Jurkat, Clone E6-1 (cell line): ENCODE measurements around the gene EDA2R. TPM values are rescaled to one million over a fixed set of nuclear protein-coding genes. Genes with fewer than 3 reads are reported as not detected.

Source experiments
- DNase-seq: peaks from one replicate; pipeline ENCODE4 v3.0.0-alpha.2; 2011; ENCODE audit warnings: low read depth, low spot score
- H3K4me3 ChIP-seq: 2 replicates; pipeline ENCODE4 v1.5.1; 2011; ENCODE audit warnings: mild to moderate bottlenecking, low read length, control low read depth, moderate library complexity
- polyA plus RNA-seq: library from polyadenylated mRNA; unstranded; fragments of >200 nt; gene quantifications from one replicate; pipeline ENCODE4 v1.2.1, GENCODE V29; 2012; ENCODE audit warnings: missing spikeins; ENCODE audit not compliant: insufficient read length, insufficient read depth

The EDA2R gene
- not detected for polyA plus RNA-seq

- H3K4me3 ChIP-seq, result no peak within 1 kb of the TSS
- DNase-seq, result no peak
Measured at GRCh38 chrX:66638591-66639500, at the start of gene EDA2R. Gene EDA2R, minus strand, starts transcription at chrX:66639078. Its CDS starts 23,058 bp downstream, at chrX:66616020.

- no peak overlapping the region for H3K4me3 ChIP-seq
- DNase-seq, result no peak
Measured at GRCh38 chrX:66684196-66684595, 45.3 kb upstream of the EDA2R start.

GRCh38 chrX:66680451-66680850, 41.6 kb upstream of the EDA2R start:
- no peak overlapping the region for H3K4me3 ChIP-seq
- no peak for DNase-seq

- no peak overlapping the region for H3K4me3 ChIP-seq
- no peak for DNase-seq
Measured at GRCh38 chrX:66677430-66677829, 38.6 kb upstream of the EDA2R start.

GRCh38 chrX:66676990-66677389, 38.1 kb upstream of the EDA2R start:
- no peak overlapping the region for H3K4me3 ChIP-seq

GRCh38 chrX:66676413-66676812, 37.5 kb upstream of the EDA2R start:
- H3K4me3 ChIP-seq, result no peak overlapping the region
- DNase-seq, result no peak

More at GRCh38 chrX:66676990-66677389, 38.1 kb upstream of the EDA2R start:
- DNase-seq, result no peak

GRCh38 chrX:66675541-66675940, 36.7 kb upstream of the EDA2R start:
- H3K4me3 ChIP-seq, result no peak overlapping the region
- DNase-seq, result no peak

- no peak for DNase-seq
Measured at GRCh38 chrX:66674506-66674905, 35.6 kb upstream of the EDA2R start.

GRCh38 chrX:66672106-66672505, 33.2 kb upstream of the EDA2R start:
- no peak overlapping the region for H3K4me3 ChIP-seq
- DNase-seq, result no peak

More at GRCh38 chrX:66674506-66674905, 35.6 kb upstream of the EDA2R start:
- no peak overlapping the region for H3K4me3 ChIP-seq

- H3K4me3 ChIP-seq, result no peak overlapping the region
- no peak for DNase-seq
Measured at GRCh38 chrX:66654411-66654810, 15.5 kb upstream of the EDA2R start.

- DNase-seq, result no peak
- no peak overlapping the region for H3K4me3 ChIP-seq
Measured at GRCh38 chrX:66635360-66635759, 3.5 kb downstream of the EDA2R start.

- H3K4me3 ChIP-seq, result no peak overlapping the region
Measured at GRCh38 chrX:66634272-66634671, 4.6 kb downstream of the EDA2R start.

GRCh38 chrX:66633541-66633940, 5.3 kb downstream of the EDA2R start:
- no peak for DNase-seq
- no peak overlapping the region for H3K4me3 ChIP-seq

More at GRCh38 chrX:66634272-66634671, 4.6 kb downstream of the EDA2R start:
- no peak for DNase-seq

- no peak for DNase-seq
- H3K4me3 ChIP-seq, result no peak overlapping the region
Measured at GRCh38 chrX:66632981-66633380, 5.9 kb downstream of the EDA2R start.

- DNase-seq, result no peak
- no peak overlapping the region for H3K4me3 ChIP-seq
Measured at GRCh38 chrX:66632473-66632872, 6.4 kb downstream of the EDA2R start.

- no peak overlapping the region for H3K4me3 ChIP-seq
- DNase-seq, result peak; percentile 50
Measured at GRCh38 chrX:66625525-66625924, 13.4 kb downstream of the EDA2R start.

- DNase-seq, result no peak
- H3K4me3 ChIP-seq, result no peak overlapping the region
Measured at GRCh38 chrX:66622209-66622608, 16.7 kb downstream of the EDA2R start.

- H3K4me3 ChIP-seq, result no peak overlapping the region
- DNase-seq, result no peak
Measured at GRCh38 chrX:66616944-66617343, 21.9 kb downstream of the EDA2R start.

- no peak overlapping the region for H3K4me3 ChIP-seq
- no peak for DNase-seq
Measured at GRCh38 chrX:66602381-66602938, 36.4 kb downstream of the EDA2R start.

GRCh38 chrX:66601522-66601921, 37.4 kb downstream of the EDA2R start:
- DNase-seq, result no peak
- no peak overlapping the region for H3K4me3 ChIP-seq
